ENCODE measurements around the gene SDS. TPM values are rescaled to one million over a fixed set of nuclear protein-coding genes. Genes with fewer than 3 reads are reported as not detected.

The SDS gene
- total RNA-seq, 4 donors from 2014 or later = not detected

DNA sequence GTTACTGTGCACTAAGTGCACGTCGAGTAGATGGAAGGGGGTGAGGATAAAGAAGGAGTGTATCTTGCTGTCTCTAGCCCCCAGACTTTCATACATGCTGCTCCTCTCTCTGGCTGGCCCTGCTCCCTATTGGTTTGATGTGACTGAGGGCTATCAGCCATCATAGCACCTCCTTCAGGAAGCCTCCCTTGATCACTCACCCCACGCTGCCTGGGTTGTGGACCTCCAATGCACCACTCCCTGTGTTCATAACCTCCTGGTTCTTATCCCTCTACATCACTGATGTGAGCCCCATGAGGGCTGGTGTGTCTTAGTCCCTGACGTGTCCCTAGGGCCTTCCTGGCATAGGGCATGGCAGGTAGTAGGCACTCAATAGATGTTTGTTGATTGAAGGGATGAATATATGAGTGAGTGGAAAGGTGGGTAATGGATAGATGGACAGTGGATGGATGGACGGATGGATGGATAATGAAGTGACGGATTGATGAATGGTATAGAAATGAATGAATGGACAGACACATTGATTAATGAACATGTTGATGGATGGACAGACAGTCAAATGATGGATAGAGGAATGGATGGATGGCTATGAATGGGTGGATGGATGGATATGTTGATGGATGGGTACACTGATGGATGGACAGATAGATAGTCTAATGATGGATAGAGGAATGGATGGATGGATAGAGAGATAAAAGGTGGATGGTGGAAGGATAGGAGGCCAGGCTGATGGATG is 33.5 kb upstream of the SDS start:
- Histone ChIP-seq H3K27ac (no peak overlapping the region), H3K9me3 (no peaks in the 10 kb centered on the region), H3K36me3 (no peaks in the 10 kb centered on the region), H3K4me3 (no peak overlapping the region), H3K4me1 (no peaks in the 10 kb centered on the region), H3K27me3 (no peaks in the 10 kb centered on the region)
- intact Hi-C loops (cut with DNase I; ENCODE audit: low total_unique reads) = no loop called here
- TF ChIP-seq POLR2A (IDR thresholded peaks at IDR 0.05) = no peak
- TF ChIP-seq, protein P1, sequence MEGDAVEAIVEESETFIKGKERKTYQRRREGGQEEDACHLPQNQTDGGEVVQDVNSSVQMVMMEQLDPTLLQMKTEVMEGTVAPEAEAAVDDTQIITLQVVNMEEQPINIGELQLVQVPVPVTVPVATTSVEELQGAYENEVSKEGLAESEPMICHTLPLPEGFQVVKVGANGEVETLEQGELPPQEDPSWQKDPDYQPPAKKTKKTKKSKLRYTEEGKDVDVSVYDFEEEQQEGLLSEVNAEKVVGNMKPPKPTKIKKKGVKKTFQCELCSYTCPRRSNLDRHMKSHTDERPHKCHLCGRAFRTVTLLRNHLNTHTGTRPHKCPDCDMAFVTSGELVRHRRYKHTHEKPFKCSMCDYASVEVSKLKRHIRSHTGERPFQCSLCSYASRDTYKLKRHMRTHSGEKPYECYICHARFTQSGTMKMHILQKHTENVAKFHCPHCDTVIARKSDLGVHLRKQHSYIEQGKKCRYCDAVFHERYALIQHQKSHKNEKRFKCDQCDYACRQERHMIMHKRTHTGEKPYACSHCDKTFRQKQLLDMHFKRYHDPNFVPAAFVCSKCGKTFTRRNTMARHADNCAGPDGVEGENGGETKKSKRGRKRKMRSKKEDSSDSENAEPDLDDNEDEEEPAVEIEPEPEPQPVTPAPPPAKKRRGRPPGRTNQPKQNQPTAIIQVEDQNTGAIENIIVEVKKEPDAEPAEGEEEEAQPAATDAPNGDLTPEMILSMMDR (IDR thresholded peaks at IDR 0.05) = no peak
- DNase-seq = no peak

DNA sequence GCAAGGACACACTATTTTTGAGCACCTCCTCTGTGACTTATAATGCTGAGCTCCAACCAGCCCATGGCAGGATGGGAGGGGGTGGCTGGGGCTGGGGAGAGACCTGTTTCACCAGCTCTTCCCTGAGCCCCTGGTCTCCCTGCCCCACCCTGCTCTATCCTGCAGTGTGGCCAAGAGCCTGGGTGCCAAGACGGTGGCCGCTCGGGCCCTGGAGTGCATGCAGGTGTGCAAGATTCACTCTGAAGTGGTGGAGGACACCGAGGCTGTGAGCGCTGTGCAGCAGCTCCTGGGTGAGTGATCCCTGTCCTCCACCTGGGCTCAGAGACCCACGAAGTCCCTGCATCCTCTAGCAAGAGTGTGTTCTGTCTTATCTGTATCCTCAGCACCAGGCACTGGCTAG is 32.9 kb upstream of the SDS start:
- TF ChIP-seq POLR2A (IDR thresholded peaks at IDR 0.05) = no peak
- TF ChIP-seq, protein P1 (IDR thresholded peaks at IDR 0.05) = no peak
- H3K4me1 ChIP-seq = no peaks in the 10 kb centered on the region
- H3K27ac ChIP-seq = no peak overlapping the region
- no peaks in the 10 kb centered on the region for H3K27me3 ChIP-seq
- DNase-seq = no peak
- intact Hi-C loops (cut with DNase I; ENCODE audit: low total_unique reads) = no loop called here
- no peak overlapping the region for H3K4me3 ChIP-seq
- H3K9me3 ChIP-seq = no peaks in the 10 kb centered on the region
- no peaks in the 10 kb centered on the region for H3K36me3 ChIP-seq

DNA sequence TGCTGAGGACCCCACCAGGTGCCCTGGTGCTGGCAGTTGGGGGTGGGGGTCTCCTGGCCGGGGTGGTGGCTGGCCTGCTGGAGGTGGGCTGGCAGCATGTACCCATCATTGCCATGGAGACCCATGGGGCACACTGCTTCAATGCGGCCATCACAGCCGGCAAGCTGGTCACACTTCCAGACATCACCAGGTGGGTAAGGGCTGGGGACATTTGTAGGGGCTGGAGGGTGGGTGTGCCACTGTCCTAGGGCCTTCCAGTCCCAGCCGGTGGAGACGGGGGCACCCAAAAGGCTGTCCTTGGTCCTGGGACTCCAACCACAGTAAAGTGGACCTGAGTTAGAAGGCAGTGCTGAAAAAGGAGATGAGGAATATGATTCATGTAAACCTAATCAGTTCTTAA is 31.7 kb upstream of the SDS start:
- no peaks in the 10 kb centered on the region for H3K4me1 ChIP-seq
- H3K9me3 ChIP-seq = no peaks in the 10 kb centered on the region
- no peaks in the 10 kb centered on the region for H3K27me3 ChIP-seq
- H3K4me3 ChIP-seq = no peak overlapping the region
- no peaks in the 10 kb centered on the region for H3K36me3 ChIP-seq
- H3K27ac ChIP-seq = no peak overlapping the region
- no peak for TF ChIP-seq POLR2A (IDR thresholded peaks at IDR 0.05)
- TF ChIP-seq, protein P1 (IDR thresholded peaks at IDR 0.05) = no peak
- intact Hi-C loops (cut with DNase I; ENCODE audit: low total_unique reads) = no loop called here
- DNase-seq = no peak

DNA sequence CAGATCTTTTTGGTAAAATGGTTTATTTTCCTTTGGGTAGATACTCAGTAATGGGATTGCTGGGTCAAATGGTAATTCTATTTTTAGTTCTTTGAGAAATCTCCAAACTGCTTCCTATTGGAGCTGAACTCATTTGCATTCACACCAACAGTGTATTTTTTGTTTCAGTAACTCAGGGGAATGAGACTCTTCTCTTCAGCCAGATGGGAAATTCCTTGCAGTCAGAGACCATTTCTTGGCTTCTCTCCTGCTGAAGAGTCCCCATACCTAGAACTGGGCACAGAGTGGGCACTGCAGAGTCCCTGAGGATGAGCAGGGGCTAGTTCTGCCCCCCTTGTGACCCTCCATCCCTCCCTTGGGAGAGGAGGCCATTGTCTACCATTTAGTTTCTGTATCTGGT is 29.3 kb upstream of the SDS start:
- Histone ChIP-seq H3K4me1 (no peaks in the 10 kb centered on the region), H3K27me3 (no peaks in the 10 kb centered on the region), H3K9me3 (no peaks in the 10 kb centered on the region), H3K36me3 (no peaks in the 10 kb centered on the region), H3K27ac (no peak overlapping the region), H3K4me3 (no peak overlapping the region)
- TF ChIP-seq POLR2A (IDR thresholded peaks at IDR 0.05) = no peak
- TF ChIP-seq, protein P1 (IDR thresholded peaks at IDR 0.05) = no peak
- intact Hi-C loops (cut with DNase I; ENCODE audit: low total_unique reads) = no loop called here
- DNase-seq = no peak

DNA sequence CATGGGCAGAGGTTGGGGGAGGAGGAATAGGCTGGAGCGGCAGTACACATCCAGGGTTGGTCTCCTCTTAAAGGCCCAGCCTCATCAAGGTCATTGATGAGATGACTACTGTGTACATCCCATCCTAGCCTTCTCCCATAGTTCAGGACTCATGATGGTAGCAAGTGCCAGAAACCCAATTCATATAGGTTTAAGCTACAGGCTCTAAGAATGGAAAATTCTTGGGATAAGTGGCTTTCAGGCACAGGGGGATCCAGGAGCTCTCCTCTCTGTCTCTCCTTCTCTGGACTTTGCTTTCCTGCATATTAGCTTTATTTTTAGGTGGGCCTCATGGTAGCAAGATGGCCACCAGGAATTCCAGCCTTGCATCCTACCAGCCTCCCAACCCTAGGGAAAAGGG is 24.8 kb upstream of the SDS start:
- Histone ChIP-seq H3K9me3 (no peaks in the 10 kb centered on the region), H3K4me3 (no peak overlapping the region), H3K27me3 (no peaks in the 10 kb centered on the region), H3K27ac (no peak overlapping the region), H3K4me1 (no peaks in the 10 kb centered on the region), H3K36me3 (no peaks in the 10 kb centered on the region)
- TF ChIP-seq POLR2A (IDR thresholded peaks at IDR 0.05) = no peak
- TF ChIP-seq, protein P1 (IDR thresholded peaks at IDR 0.05) = no peak
- intact Hi-C loops (cut with DNase I; ENCODE audit: low total_unique reads) = no loop called here
- DNase-seq = no peak
